Measurements from ENCODE around the gene PCSK5. TPM values are rescaled to one million over a fixed set of nuclear protein-coding genes. Genes with fewer than 3 reads are reported as not detected.

PCSK5 gene
- total RNA-seq, 1 experiment from 2014 or later = 0.17 TPM

DNA sequence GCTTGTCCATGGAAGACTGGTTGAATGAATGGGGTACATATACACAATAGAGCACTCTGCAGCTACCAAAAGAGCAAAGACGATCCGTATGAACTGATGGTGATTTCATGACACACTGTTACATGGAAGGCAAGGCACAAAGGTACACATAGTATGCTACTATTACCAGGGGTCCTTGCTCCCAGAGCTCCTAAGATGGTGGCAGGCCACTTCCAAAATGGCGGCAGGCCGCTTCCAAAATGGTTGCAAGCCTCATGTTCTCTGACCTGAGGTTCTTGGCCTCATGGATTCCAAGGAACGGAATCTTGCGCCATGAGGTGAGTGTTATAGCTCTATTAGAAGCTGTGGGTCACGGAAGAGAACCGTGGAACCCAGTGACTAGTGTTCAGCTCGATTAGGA, 356.2 kb downstream of the PCSK5 start:
- no peaks in the 10 kb centered on the region for H3K4me1 ChIP-seq (ENCODE audit: insufficient read depth, low read length, poor library complexity, severe bottlenecking)
- H3K36me3 ChIP-seq (ENCODE audit: insufficient read depth, low read length, poor library complexity, severe bottlenecking) = no peaks in the 10 kb centered on the region
- TF ChIP-seq EZH2 (IDR thresholded peaks at IDR 0.05; ENCODE audit: borderline replicate concordance, low read depth, low read length, poor library complexity, severe bottlenecking) = no peak
- TF ChIP-seq, protein P1, sequence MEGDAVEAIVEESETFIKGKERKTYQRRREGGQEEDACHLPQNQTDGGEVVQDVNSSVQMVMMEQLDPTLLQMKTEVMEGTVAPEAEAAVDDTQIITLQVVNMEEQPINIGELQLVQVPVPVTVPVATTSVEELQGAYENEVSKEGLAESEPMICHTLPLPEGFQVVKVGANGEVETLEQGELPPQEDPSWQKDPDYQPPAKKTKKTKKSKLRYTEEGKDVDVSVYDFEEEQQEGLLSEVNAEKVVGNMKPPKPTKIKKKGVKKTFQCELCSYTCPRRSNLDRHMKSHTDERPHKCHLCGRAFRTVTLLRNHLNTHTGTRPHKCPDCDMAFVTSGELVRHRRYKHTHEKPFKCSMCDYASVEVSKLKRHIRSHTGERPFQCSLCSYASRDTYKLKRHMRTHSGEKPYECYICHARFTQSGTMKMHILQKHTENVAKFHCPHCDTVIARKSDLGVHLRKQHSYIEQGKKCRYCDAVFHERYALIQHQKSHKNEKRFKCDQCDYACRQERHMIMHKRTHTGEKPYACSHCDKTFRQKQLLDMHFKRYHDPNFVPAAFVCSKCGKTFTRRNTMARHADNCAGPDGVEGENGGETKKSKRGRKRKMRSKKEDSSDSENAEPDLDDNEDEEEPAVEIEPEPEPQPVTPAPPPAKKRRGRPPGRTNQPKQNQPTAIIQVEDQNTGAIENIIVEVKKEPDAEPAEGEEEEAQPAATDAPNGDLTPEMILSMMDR (conservative IDR thresholded peaks at IDR 0.05; ENCODE audit: low read depth, low read length) = no peak
- H3K27me3 ChIP-seq (replicated peaks; ENCODE audit: insufficient read depth, low read depth, low read length, poor library complexity) = peaks cover 18% of the 10 kb centered on the region
- H3K4me3 ChIP-seq (ENCODE audit: low read depth, low read length, poor library complexity, severe bottlenecking) = no peak overlapping the region
- no peak for DNase-seq (ENCODE audit: low spot score)
- H3K9me3 ChIP-seq (ENCODE audit: low read depth, low read length, poor library complexity, severe bottlenecking) = no peaks in the 10 kb centered on the region
- CTCF ChIA-PET = no interaction called here
- intact Hi-C loops (cut with micrococcal nuclease; ENCODE audit: unreplicated experiment) = no loop called here
- H3K27ac ChIP-seq (ENCODE audit: low read depth, low read length, poor library complexity, severe bottlenecking) = no peak overlapping the region
- POLR2A ChIA-PET (ENCODE audit: low non-redundant PET) = no interaction called here
- no TSS peak for BruUV-seq (replicated peaks)

DNA sequence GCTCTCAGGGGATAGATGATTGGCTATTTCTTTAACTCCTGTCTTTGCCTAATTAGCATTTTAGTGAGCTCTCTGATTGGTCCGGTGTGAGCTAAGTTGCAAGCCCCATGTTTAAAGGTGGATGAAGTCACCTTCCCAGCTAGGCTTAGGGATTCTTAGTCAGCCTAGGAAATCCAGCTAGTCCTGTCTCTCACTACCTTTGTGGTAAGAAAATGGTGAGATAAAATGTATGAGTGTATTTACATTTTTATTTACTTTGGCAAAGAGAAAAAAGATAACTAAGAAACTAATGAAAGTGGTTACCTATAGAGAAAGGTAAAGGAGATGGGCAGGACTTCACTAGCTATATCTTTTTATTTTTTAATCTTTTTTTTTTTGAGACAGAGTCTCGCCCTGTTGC, 357.0 kb downstream of the PCSK5 start:
- no TSS peak for BruUV-seq (replicated peaks)
- no peaks in the 10 kb centered on the region for H3K9me3 ChIP-seq (ENCODE audit: low read depth, low read length, poor library complexity, severe bottlenecking)
- intact Hi-C loops (cut with micrococcal nuclease; ENCODE audit: unreplicated experiment) = no loop called here

DNA sequence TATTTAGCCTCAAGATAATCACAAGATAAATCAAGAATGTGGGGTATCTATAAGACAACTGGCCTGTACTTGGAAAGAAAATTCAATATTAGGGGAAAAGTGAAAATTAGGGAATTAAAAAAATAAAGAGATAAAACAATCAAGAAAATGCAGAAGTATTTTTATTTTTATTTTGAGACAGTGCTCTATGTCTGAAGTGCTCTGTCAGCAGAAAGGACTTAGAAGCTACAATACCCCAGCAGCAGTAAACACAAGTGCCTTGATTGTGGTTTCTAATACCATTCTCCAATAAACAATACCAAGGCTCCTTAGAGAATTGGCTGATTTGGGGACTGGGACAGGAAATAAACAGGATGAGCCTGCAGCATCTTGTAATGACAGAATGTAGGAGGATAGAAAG, 358.8 kb downstream of the PCSK5 start:
- no peaks in the 10 kb centered on the region for H3K4me1 ChIP-seq (ENCODE audit: insufficient read depth, low read length, poor library complexity, severe bottlenecking)
- no peak overlapping the region for H3K4me3 ChIP-seq (ENCODE audit: low read depth, low read length, poor library complexity, severe bottlenecking)
- peaks cover 12% of the 10 kb centered on the region for H3K27me3 ChIP-seq (replicated peaks; ENCODE audit: insufficient read depth, low read depth, low read length, poor library complexity)
- no peak overlapping the region for H3K27ac ChIP-seq (ENCODE audit: low read depth, low read length, poor library complexity, severe bottlenecking)
- ChIA-PET POLR2A (ENCODE audit: low non-redundant PET) (no interaction called here), CTCF (no interaction called here)
- intact Hi-C loops (cut with micrococcal nuclease; ENCODE audit: unreplicated experiment) = no loop called here
- no peak for DNase-seq (ENCODE audit: low spot score)
- BruUV-seq (replicated peaks) = no TSS peak
- no peaks in the 10 kb centered on the region for H3K9me3 ChIP-seq (ENCODE audit: low read depth, low read length, poor library complexity, severe bottlenecking)
- no peak for TF ChIP-seq EZH2 (IDR thresholded peaks at IDR 0.05; ENCODE audit: borderline replicate concordance, low read depth, low read length, poor library complexity, severe bottlenecking)
- TF ChIP-seq, protein P1 (conservative IDR thresholded peaks at IDR 0.05; ENCODE audit: low read depth, low read length) = no peak
- H3K36me3 ChIP-seq (ENCODE audit: insufficient read depth, low read length, poor library complexity, severe bottlenecking) = no peaks in the 10 kb centered on the region

More for the DNA sequence above, 357.0 kb downstream of the PCSK5 start:
- Histone ChIP-seq H3K27ac (ENCODE audit: low read depth, low read length, poor library complexity, severe bottlenecking) (no peak overlapping the region), H3K4me1 (ENCODE audit: insufficient read depth, low read length, poor library complexity, severe bottlenecking) (no peaks in the 10 kb centered on the region), H3K36me3 (ENCODE audit: insufficient read depth, low read length, poor library complexity, severe bottlenecking) (no peaks in the 10 kb centered on the region), H3K27me3 (replicated peaks; ENCODE audit: insufficient read depth, low read depth, low read length, poor library complexity) (peaks cover 18% of the 10 kb centered on the region), H3K4me3 (ENCODE audit: low read depth, low read length, poor library complexity, severe bottlenecking) (no peak overlapping the region)
- TF ChIP-seq EZH2 (IDR thresholded peaks at IDR 0.05; ENCODE audit: borderline replicate concordance, low read depth, low read length, poor library complexity, severe bottlenecking) = no peak
- TF ChIP-seq, protein P1 (conservative IDR thresholded peaks at IDR 0.05; ENCODE audit: low read depth, low read length) = no peak
- CTCF ChIA-PET = no interaction called here
- POLR2A ChIA-PET (ENCODE audit: low non-redundant PET) = no interaction called here
- no peak for DNase-seq (ENCODE audit: low spot score)

Measured in A673 (cell line).